ENCODE data around the gene TBC1D32.

GRCh38 chr6:121134922-121135321 lies 199.4 kb downstream of the TBC1D32 start:
- TF ChIP-seq, protein P1, sequence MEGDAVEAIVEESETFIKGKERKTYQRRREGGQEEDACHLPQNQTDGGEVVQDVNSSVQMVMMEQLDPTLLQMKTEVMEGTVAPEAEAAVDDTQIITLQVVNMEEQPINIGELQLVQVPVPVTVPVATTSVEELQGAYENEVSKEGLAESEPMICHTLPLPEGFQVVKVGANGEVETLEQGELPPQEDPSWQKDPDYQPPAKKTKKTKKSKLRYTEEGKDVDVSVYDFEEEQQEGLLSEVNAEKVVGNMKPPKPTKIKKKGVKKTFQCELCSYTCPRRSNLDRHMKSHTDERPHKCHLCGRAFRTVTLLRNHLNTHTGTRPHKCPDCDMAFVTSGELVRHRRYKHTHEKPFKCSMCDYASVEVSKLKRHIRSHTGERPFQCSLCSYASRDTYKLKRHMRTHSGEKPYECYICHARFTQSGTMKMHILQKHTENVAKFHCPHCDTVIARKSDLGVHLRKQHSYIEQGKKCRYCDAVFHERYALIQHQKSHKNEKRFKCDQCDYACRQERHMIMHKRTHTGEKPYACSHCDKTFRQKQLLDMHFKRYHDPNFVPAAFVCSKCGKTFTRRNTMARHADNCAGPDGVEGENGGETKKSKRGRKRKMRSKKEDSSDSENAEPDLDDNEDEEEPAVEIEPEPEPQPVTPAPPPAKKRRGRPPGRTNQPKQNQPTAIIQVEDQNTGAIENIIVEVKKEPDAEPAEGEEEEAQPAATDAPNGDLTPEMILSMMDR (optimal IDR thresholded peaks at IDR 0.05 in 1 of 3, IDR thresholded peaks at IDR 0.05 in 1 of 3, conservative IDR thresholded peaks at IDR 0.05 in 1 of 3; ENCODE audit: extremely low read depth in 1 of 3, insufficient read depth in 2 of 3, low read length in 3 of 3), result no peak
- TF ChIP-seq EZH2 (IDR thresholded peaks at IDR 0.05; ENCODE audit: low read length), result no peak
